SK-N-SH treated with all-trans-retinoic acid at 6 μM for 48 hours (cell line): Measurements from ENCODE around the gene KCNA3.

Source experiments
- ATAC-seq: fragments of 200-7000 bp; cut with Tn5 transposase; 3 replicates; pipeline ENCODE4 v1.9.1; 2020; ENCODE audit warnings: mild to moderate bottlenecking, moderate library complexity
- ARNTL ChIP-seq: fragments of 450-650 bp; formaldehyde crosslinking; IDR thresholded peaks from 2 replicates; pipeline ENCODE4 v1.5.0; 2020; ENCODE audit warnings: low read depth, mild to moderate bottlenecking, moderate library complexity, borderline replicate concordance
- BACH2 ChIP-seq: fragments of 250-450 bp; sonication (Bioruptor Pico); IDR thresholded peaks from 2 replicates; pipeline ENCODE4 v1.9.0; 2021; ENCODE audit warnings: mild to moderate bottlenecking, borderline replicate concordance
- CSDC2 ChIP-seq: fragments of 250-450 bp; sonication (Bioruptor Pico); IDR thresholded peaks from 2 replicates; pipeline ENCODE4 v1.5.0; 2020; ENCODE audit warnings: mild to moderate bottlenecking, moderate library complexity
- CSRNP3 ChIP-seq: fragments of 250-450 bp; sonication (Bioruptor Pico); IDR thresholded peaks from 2 replicates; pipeline ENCODE4 v1.5.1; 2021; ENCODE audit warnings: mild to moderate bottlenecking, moderate library complexity
- GLIS3 ChIP-seq: fragments of 250-450 bp; sonication (Bioruptor Pico); IDR thresholded peaks from 2 replicates; pipeline ENCODE4 v1.5.0; 2020; ENCODE audit warnings: mild to moderate bottlenecking, moderate library complexity
- ISL1 ChIP-seq: fragments of 250-450 bp; sonication (Bioruptor Pico); IDR thresholded peaks from 2 replicates; pipeline ENCODE4 v2.1.2; 2022; ENCODE audit warnings: mild to moderate bottlenecking, moderate library complexity
- OSR1 ChIP-seq: fragments of 250-450 bp; sonication (Bioruptor Pico); IDR thresholded peaks from 2 replicates; pipeline ENCODE4 v1.8.0; 2022; ENCODE audit warnings: moderate library complexity, mild to moderate bottlenecking, inconsistent platforms
- PPARA ChIP-seq: fragments of 250-450 bp; sonication (Bioruptor Pico); IDR thresholded peaks from 2 replicates; pipeline ENCODE4 v1.5.0; 2020; ENCODE audit warnings: mild to moderate bottlenecking, borderline replicate concordance
- RARB ChIP-seq: fragments of 250-450 bp; sonication (Bioruptor Pico); IDR thresholded peaks from 2 replicates; pipeline ENCODE4 v1.8.0; 2021; ENCODE audit warnings: mild to moderate bottlenecking, moderate library complexity
- SNAI2 ChIP-seq: fragments of 250-450 bp; sonication (Bioruptor Pico); IDR thresholded peaks from 2 replicates; pipeline ENCODE4 v1.5.0; 2020; ENCODE audit warnings: mild to moderate bottlenecking, moderate library complexity
- TCF4 ChIP-seq: fragments of 250-450 bp; sonication (Bioruptor Pico); IDR thresholded peaks from 2 replicates; pipeline ENCODE4 v1.8.0; 2021; ENCODE audit warnings: mild to moderate bottlenecking, moderate library complexity, borderline replicate concordance
- TOX ChIP-seq: fragments of 250-450 bp; sonication (Bioruptor Pico); IDR thresholded peaks from 2 replicates; pipeline ENCODE4 v1.8.0; 2021; ENCODE audit warnings: mild to moderate bottlenecking, moderate library complexity, borderline replicate concordance
- TSHZ2 ChIP-seq: fragments of 250-450 bp; sonication (Bioruptor Pico); IDR thresholded peaks from 2 replicates; pipeline ENCODE4 v1.5.0; 2020; ENCODE audit warnings: mild to moderate bottlenecking, moderate library complexity
- ZFP3 ChIP-seq: fragments of 250-450 bp; sonication (Bioruptor Pico); IDR thresholded peaks from 2 replicates; pipeline ENCODE4 v1.5.0; 2020; ENCODE audit warnings: mild to moderate bottlenecking, moderate library complexity
- ZFP30 ChIP-seq: fragments of 450-650 bp; formaldehyde crosslinking; IDR thresholded peaks from 2 replicates; pipeline ENCODE4 v1.5.0; 2022; ENCODE audit warnings: mild to moderate bottlenecking, moderate library complexity
- ZNF70 ChIP-seq: fragments of 450-650 bp; formaldehyde crosslinking; IDR thresholded peaks from 2 replicates; pipeline ENCODE4 v1.5.0; 2020; ENCODE audit warnings: mild to moderate bottlenecking, moderate library complexity
- ZNF8 ChIP-seq: fragments of 450-650 bp; formaldehyde crosslinking; IDR thresholded peaks from 2 replicates; pipeline ENCODE4 v1.5.0; 2020; ENCODE audit warnings: mild to moderate bottlenecking, moderate library complexity
- TF ChIP-seq, protein P1 (sequence below): fragments of 250-450 bp; sonication (Bioruptor Pico); IDR thresholded peaks from 2 replicates; pipeline ENCODE4 v1.5.1; 2020; ENCODE audit warnings: low read depth, mild to moderate bottlenecking, moderate library complexity
- TF ChIP-seq, protein P2 (sequence below): fragments of 250-450 bp; sonication (Bioruptor Pico); IDR thresholded peaks from 2 replicates; pipeline ENCODE4 v1.8.0; 2021; ENCODE audit warnings: low read depth, mild to moderate bottlenecking, moderate library complexity, borderline replicate concordance

The KCNA3 gene

GRCh38 chr1:110673197-110673701 is 1.5 kb downstream of the KCNA3 start (continued):
- TF ChIP-seq TSHZ2 (CRISPR knock-in tag): no peak
- TF ChIP-seq ISL1 (CRISPR knock-in tag): no peak
- TF ChIP-seq ZFP30 (CRISPR knock-in tag): no peak
- TF ChIP-seq OSR1 (CRISPR knock-in tag): no peak
- no peak for TF ChIP-seq TCF4 (CRISPR knock-in tag)
- TF ChIP-seq, all 23 proteins: peak for 0

DNA sequence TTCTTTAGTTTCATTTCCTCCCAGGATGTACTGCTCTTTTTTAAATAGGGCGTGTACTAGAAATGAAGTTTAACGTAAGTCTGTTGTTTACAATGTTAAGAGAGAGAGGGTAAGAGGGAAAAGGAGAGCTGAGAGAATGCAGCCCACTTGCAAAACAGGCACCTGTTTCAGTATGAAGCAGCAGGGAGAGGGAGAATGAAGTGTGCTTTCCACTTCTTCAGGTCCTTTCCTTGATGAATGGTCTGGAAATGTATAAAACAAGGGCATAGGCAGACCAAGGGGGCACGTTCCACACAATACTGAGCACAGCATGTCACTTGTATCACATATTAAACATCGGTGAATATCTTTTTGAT is 2.0 kb downstream of the KCNA3 start:
- TF ChIP-seq TOX (CRISPR knock-in tag) (no peak), PPARA (CRISPR knock-in tag) (no peak), ZFP3 (CRISPR knock-in tag) (no peak)
- ATAC-seq: no peak

DNA sequence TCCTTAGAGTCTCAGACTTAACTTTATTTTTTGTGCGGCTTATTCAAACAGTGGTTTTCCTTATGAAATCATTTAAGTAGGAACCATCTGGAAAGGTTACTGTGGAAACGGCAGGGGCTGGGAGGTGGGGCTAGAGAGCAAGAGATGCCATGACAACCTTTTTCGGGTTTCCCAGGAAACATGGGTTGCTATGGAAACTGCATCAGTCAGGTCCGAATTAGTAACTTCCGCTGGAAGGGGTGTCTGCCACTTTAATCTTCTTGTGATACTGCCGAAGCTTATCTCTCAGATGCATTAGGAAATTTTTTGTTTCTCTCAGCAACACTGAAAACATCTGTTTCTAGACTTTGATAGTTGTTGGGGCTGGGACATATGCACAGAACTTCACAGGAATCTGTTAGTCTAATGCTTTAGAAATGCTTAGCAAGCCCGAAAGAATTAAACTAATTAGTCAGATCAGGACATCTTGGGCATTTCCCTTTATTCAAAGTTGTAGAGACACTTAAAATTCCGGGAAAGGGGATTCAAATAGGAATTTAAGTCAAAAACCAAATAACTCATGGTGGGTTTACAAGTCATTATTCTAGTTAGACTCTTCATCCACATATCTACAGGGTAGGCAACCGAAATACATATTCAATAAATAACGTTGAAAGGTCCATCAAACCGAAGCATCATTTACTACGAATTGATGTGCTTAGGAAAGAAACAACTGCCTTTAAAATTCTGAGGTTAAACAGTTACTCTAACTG is 2.6 kb downstream of the KCNA3 start:
- no peak for ATAC-seq
- TF ChIP-seq TOX (CRISPR knock-in tag) (no peak), SNAI2 (CRISPR knock-in tag) (no peak), BACH2 (CRISPR knock-in tag) (no peak), RARB (CRISPR knock-in tag) (no peak), ZNF8 (CRISPR knock-in tag) (no peak), CSDC2 (no peak), ZFP30 (CRISPR knock-in tag) (no peak), ARNTL (CRISPR knock-in tag) (no peak), OSR1 (CRISPR knock-in tag) (no peak), TSHZ2 (CRISPR knock-in tag) (no peak), ISL1 (CRISPR knock-in tag) (no peak), PPARA (CRISPR knock-in tag) (no peak), GLIS3 (CRISPR knock-in tag) (no peak)
- TF ChIP-seq, protein P1, sequence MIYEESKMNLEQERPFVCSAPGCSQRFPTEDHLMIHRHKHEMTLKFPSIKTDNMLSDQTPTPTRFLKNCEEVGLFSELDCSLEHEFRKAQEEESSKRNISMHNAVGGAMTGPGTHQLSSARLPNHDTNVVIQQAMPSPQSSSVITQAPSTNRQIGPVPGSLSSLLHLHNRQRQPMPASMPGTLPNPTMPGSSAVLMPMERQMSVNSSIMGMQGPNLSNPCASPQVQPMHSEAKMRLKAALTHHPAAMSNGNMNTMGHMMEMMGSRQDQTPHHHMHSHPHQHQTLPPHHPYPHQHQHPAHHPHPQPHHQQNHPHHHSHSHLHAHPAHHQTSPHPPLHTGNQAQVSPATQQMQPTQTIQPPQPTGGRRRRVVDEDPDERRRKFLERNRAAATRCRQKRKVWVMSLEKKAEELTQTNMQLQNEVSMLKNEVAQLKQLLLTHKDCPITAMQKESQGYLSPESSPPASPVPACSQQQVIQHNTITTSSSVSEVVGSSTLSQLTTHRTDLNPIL (CRISPR knock-in tag): no peak
- TF ChIP-seq, protein P2, sequence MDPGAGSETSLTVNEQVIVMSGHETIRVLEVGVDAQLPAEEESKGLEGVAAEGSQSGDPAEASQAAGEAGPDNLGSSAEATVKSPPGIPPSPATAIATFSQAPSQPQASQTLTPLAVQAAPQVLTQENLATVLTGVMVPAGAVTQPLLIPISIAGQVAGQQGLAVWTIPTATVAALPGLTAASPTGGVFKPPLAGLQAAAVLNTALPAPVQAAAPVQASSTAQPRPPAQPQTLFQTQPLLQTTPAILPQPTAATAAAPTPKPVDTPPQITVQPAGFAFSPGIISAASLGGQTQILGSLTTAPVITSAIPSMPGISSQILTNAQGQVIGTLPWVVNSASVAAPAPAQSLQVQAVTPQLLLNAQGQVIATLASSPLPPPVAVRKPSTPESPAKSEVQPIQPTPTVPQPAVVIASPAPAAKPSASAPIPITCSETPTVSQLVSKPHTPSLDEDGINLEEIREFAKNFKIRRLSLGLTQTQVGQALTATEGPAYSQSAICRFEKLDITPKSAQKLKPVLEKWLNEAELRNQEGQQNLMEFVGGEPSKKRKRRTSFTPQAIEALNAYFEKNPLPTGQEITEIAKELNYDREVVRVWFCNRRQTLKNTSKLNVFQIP (CRISPR knock-in tag): no peak

- TF ChIP-seq ISL1 (CRISPR knock-in tag) (no peak), OSR1 (CRISPR knock-in tag) (no peak), ZNF70 (CRISPR knock-in tag) (no peak), TOX (CRISPR knock-in tag) (no peak), CSRNP3 (CRISPR knock-in tag) (no peak), GLIS3 (CRISPR knock-in tag) (no peak), ZFP3 (CRISPR knock-in tag) (no peak), TCF4 (CRISPR knock-in tag) (no peak)
- TF ChIP-seq, protein P1 (CRISPR knock-in tag): no peak
- no peak for ATAC-seq
Measured at GRCh38 chr1:110671361-110671760, 3.4 kb downstream of the KCNA3 start.
